Glutamatergic neuron (in vitro differentiated cells): ENCODE results near the gene ANP32E. TPM values are rescaled to one million over a fixed set of nuclear protein-coding genes. Genes with fewer than 3 reads are reported as not detected.
A peak's percentile ranks its signal among the peaks of the same experiment; 100 is the strongest.

ENCODE experiments used
- DNase-seq: peaks from one replicate; pipeline ENCODE4 v3.0.0; 2022
- H3K27ac Mint-ChIP-seq: one replicate; pipeline ENCODE4 v1.8.0; 2020; ENCODE audit warnings: mild to moderate bottlenecking, mixed read lengths, inconsistent platforms; ENCODE audit not compliant: unreplicated experiment
- H3K27me3 Mint-ChIP-seq: one replicate; pipeline ENCODE4 v1.8.0; 2020; ENCODE audit warnings: mild to moderate bottlenecking, moderate library complexity, mixed read lengths, inconsistent platforms; ENCODE audit not compliant: unreplicated experiment
- H3K36me3 Mint-ChIP-seq: one replicate; pipeline ENCODE4 v1.8.0; 2020; ENCODE audit warnings: mild to moderate bottlenecking, mixed read lengths, inconsistent platforms; ENCODE audit not compliant: unreplicated experiment
- H3K4me1 Mint-ChIP-seq: one replicate; pipeline ENCODE4 v1.8.0; 2020; ENCODE audit warnings: mild to moderate bottlenecking, low read depth, mixed read lengths, inconsistent platforms; ENCODE audit not compliant: unreplicated experiment
- H3K4me3 Mint-ChIP-seq: one replicate; pipeline ENCODE4 v1.8.0; 2020; ENCODE audit warnings: mild to moderate bottlenecking, mixed read lengths, inconsistent platforms; ENCODE audit not compliant: unreplicated experiment
- H3K9me3 Mint-ChIP-seq: one replicate; pipeline ENCODE4 v1.8.0; 2020; ENCODE audit warnings: mild to moderate bottlenecking, moderate library complexity, mixed read lengths, inconsistent platforms; ENCODE audit not compliant: unreplicated experiment
- total RNA-seq: library from RNA; stranded (reverse); fragmentation: NEBNext Ultra II Directional; extraction: Animal tissue kit (Norgen Biotek cat#: 25700); gene quantifications from one replicate; pipeline ENCODE4 v1.2.1, GENCODE V29; 2021; ENCODE audit not compliant: unreplicated experiment
- TF ChIP-seq, protein P1 (sequence below): fragments of 200-600 bp; sonication (generic); IDR thresholded peaks from one replicate; pipeline ENCODE4 v1.5.0; 2021; ENCODE audit not compliant: partially characterized antibody, unreplicated experiment

ANP32E gene
- total RNA-seq, 1 donor from 2014 or later, result 24.3 TPM

DNA sequence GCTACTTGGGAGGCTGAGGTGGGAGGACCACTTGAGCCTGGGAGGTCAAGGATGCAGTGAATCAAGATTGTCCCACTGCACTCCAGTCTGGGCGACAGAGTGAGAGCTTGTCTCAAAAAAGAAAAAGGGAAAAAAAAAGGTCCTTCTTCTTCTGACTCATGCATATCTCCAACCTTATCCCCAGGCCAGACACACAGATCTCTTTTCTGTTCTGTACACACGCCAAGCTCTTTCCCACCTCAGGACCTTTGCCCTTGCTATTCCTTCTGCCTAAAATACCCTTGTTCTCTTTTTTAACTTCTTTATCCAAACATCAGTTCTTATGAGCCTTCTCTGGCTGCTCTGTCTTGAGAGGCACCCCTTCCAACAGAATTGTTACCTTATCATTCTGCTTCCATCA is 64.1 kb downstream of the ANP32E start:
- TF ChIP-seq, protein P1, sequence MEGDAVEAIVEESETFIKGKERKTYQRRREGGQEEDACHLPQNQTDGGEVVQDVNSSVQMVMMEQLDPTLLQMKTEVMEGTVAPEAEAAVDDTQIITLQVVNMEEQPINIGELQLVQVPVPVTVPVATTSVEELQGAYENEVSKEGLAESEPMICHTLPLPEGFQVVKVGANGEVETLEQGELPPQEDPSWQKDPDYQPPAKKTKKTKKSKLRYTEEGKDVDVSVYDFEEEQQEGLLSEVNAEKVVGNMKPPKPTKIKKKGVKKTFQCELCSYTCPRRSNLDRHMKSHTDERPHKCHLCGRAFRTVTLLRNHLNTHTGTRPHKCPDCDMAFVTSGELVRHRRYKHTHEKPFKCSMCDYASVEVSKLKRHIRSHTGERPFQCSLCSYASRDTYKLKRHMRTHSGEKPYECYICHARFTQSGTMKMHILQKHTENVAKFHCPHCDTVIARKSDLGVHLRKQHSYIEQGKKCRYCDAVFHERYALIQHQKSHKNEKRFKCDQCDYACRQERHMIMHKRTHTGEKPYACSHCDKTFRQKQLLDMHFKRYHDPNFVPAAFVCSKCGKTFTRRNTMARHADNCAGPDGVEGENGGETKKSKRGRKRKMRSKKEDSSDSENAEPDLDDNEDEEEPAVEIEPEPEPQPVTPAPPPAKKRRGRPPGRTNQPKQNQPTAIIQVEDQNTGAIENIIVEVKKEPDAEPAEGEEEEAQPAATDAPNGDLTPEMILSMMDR, result no peak
- no peaks in the 10 kb centered on the region for H3K27me3 Mint-ChIP-seq

DNA sequence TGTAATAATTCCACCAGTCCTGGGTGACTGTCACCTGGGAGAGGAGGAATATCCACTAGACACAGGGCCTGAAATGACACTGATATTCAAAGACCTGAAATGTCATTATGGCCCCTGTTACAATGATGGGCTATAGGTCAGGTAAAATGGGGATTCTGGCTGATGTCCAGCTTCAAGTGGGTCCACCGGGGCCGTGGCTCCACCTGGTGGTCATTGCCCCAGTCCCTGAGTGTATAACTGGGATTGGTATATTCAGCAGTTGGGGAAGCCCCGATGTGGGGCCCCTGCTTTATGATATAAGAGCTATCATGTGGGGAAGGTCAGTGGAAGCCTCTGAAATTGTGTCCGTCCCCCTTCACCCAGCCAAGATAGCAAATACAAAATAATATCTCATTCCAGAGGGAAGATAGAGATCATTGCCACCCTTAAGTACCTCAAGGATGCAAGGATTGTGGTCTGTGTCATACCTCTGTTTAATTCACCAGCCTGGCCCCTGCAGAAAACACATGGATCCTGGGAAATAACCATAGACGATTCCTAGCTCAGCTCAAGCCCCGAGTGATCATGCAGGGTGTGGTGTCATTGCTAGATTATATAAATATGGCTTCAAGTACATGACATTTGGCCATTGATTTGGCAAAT is 66.8 kb downstream of the ANP32E start:
- Mint-ChIP-seq H3K4me1 (peaks cover 17% of the 10 kb centered on the region), H3K27me3 (peaks cover 7% of the 10 kb centered on the region), H3K9me3 (peaks cover 3% of the 10 kb centered on the region), H3K27ac (no peak overlapping the region), H3K4me3 (no peak overlapping the region), H3K36me3 (no peaks in the 10 kb centered on the region)
- TF ChIP-seq, protein P1, result peak; percentile 63
- DNase-seq, result peak; percentile 81

More for the DNA sequence above, 64.1 kb downstream of the ANP32E start:
- Mint-ChIP-seq H3K4me1 (no peaks in the 10 kb centered on the region), H3K4me3 (no peak overlapping the region), H3K9me3 (peaks cover 1% of the 10 kb centered on the region), H3K36me3 (no peaks in the 10 kb centered on the region), H3K27ac (no peak overlapping the region)
- no peak for DNase-seq

Other genes starting within 250 kb of the ANP32E start
- 15.4 TPM for gene OTUD7B, start 225.4 kb downstream of the ANP32E start, total RNA-seq
- 60.0 TPM for gene VPS45, start 168.3 kb downstream of the ANP32E start, total RNA-seq
- gene PLEKHO1, start 86.2 kb downstream of the ANP32E start, total RNA-seq, result 142 TPM
- gene CA14, start 21.7 kb upstream of the ANP32E start, total RNA-seq, result 1.5 TPM
- gene APH1A, start 32.9 kb upstream of the ANP32E start, total RNA-seq, result 94.2 TPM
- gene C1orf54, start 36.7 kb upstream of the ANP32E start, total RNA-seq, result 1.3 TPM
- 4.7 TPM for gene CIART, start 46.4 kb upstream of the ANP32E start, total RNA-seq
- gene MRPS21, start 57.7 kb upstream of the ANP32E start, total RNA-seq, result 115 TPM
- 57.6 TPM for gene PRPF3, start 85.4 kb upstream of the ANP32E start, total RNA-seq
- 26.9 TPM for gene RPRD2, start 128.0 kb upstream of the ANP32E start, total RNA-seq